Activated naive CD4-positive, alpha-beta T cell treated with anti-CD3 and anti-CD28 coated beads, Interleukin-2, amount 50 U/mL, for 72 hours (primary cell): Measurements from ENCODE around the gene PHF2. TPM values are rescaled to one million over a fixed set of nuclear protein-coding genes. Genes with fewer than 3 reads are reported as not detected.

Source experiments
- ATAC-seq, 2 donors: fragments of 150-1000 bp; cut with Tn5 transposase; 2 replicates each; pipeline ENCODE4 v1.10.0; 2021; ENCODE audit warnings: mild to moderate bottlenecking in 2 of 2, moderate library complexity in 2 of 2
- DNase-seq, 2 donors: peaks; one replicate each; pipeline ENCODE4 v3.0.0; 2021 to 2022; ENCODE audit warnings: low spot score in 2 of 2
- H3K27ac Mint-ChIP-seq, 2 donors: one replicate each; pipeline ENCODE4 v1.8.0; 2022; ENCODE audit warnings: mild to moderate bottlenecking in 2 of 2, mixed read lengths in 2 of 2
- H3K36me3 Mint-ChIP-seq, 2 donors: one replicate each; pipeline ENCODE4 v1.8.0; 2022; ENCODE audit warnings: mixed read lengths in 2 of 2
- H3K9me3 Mint-ChIP-seq, 2 donors: one replicate each; pipeline ENCODE4 v1.8.0; 2022; ENCODE audit warnings: mixed read lengths in 2 of 2
- total RNA-seq, 2 donors: library from RNA; stranded (reverse); gene quantifications; one replicate each; pipeline ENCODE4 v1.2.3, GENCODE V29; 2022

The PHF2 gene
- total RNA-seq, 2 donors from 2014 or later, result 12.3 to 15.5 TPM

GRCh38 chr9:93603011-93603410 lies 26.6 kb downstream of the PHF2 start:
- Mint-ChIP-seq H3K9me3 (peaks cover 5 to 10% of the 10 kb centered on the region in 2 donors), H3K36me3 (peaks cover 14 to 22% of the 10 kb centered on the region in 2 donors), H3K27ac (no peak overlapping the region)
- DNase-seq (no peak), ATAC-seq (no peak)

DNA sequence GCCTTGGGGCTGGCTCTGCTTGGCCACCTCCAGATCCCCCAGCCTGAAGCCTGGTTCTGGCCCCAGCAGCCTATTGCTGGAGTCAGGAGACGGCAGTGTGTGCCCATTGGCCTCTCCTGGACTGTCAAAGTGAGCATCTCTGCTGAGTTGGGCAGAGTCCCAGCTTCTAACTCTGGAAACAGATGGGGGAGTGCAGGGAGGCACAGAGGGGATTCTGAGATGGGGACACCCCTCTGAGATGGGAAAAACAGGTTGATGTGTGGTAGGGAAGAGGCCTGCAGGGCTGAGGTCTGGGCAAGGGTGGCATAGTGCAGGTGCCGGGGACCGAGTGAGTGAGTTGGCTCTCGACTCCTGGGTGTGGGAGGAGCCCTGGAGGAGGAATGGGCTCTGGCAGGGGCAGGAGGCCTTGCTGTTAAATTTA lies 27.5 kb downstream of the PHF2 start:
- ATAC-seq, result no peak
- peaks cover 7 to 14% of the 10 kb centered on the region in 2 donors for H3K9me3 Mint-ChIP-seq
- peaks cover 16 to 24% of the 10 kb centered on the region in 2 donors for H3K36me3 Mint-ChIP-seq
- DNase-seq, result no peak
- H3K27ac Mint-ChIP-seq, result peak overlapping the region in 1 of 2 donors; percentile 36

DNA sequence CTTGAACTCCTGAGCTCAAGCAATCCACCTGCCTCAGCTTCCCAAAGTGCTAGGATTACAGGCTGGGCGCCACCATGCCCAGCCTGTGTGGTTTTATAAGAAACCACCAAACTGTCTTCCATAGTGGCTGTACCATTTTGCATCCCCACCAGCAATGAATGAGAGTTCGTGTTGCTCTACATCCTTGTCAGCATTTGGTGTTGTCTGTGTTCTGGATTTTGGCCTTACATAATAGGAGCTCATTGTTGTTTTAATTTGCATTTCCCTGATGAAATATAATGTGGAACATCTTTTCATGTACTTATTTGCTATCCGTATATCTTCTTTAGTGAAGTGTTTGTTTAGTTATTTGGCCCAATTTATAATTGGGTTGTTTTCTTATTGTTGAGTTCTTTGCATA lies 29.8 kb downstream of the PHF2 start:
- ATAC-seq (no peak), DNase-seq (no peak)
- peaks cover 27 to 39% of the 10 kb centered on the region in 2 donors for H3K36me3 Mint-ChIP-seq
- H3K27ac Mint-ChIP-seq, result no peak overlapping the region
- peaks cover 18 to 26% of the 10 kb centered on the region in 2 donors for H3K9me3 Mint-ChIP-seq

DNA sequence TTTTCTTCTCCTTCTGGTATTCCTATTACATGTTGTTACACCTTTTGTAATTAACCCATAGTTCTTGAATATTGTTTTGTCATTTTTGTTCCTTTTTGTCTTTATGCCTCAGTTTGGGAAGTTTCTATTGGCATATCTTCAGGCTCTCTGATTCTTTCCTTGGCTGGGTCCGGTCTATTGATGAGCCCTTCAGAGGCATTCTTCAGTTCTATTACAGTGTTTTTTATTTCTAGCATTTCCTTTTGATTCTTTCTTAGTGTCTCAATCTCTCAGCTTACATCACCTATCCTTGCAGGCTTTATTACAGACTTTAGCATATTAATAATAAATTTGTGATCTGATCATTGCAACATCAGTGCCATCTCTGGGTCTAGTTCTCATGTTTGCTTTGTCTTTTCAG lies 33.8 kb downstream of the PHF2 start:
- Mint-ChIP-seq H3K9me3 (peaks cover 18 to 26% of the 10 kb centered on the region in 2 donors), H3K36me3 (peaks cover 27 to 33% of the 10 kb centered on the region in 2 donors), H3K27ac (no peak overlapping the region)
- DNase-seq (no peak), ATAC-seq (no peak)

- Mint-ChIP-seq H3K27ac (no peak overlapping the region), H3K9me3 (peaks cover 18 to 21% of the 10 kb centered on the region in 2 donors), H3K36me3 (peaks cover 17 to 22% of the 10 kb centered on the region in 2 donors)
- DNase-seq (no peak), ATAC-seq (peak; percentile 36 to 85)
Measured at GRCh38 chr9:93612052-93612795, 35.8 kb downstream of the PHF2 start.

- Mint-ChIP-seq H3K27ac (no peak overlapping the region), H3K36me3 (peaks cover 16 to 22% of the 10 kb centered on the region in 2 donors), H3K9me3 (peaks cover 15 to 18% of the 10 kb centered on the region in 2 donors)
- no peak for DNase-seq
- peak; percentile 54 to 86 for ATAC-seq
Measured at GRCh38 chr9:93612796-93613154, 36.4 kb downstream of the PHF2 start.

- DNase-seq (no peak), ATAC-seq (no peak)
- peaks cover 13 to 22% of the 10 kb centered on the region in 2 donors for H3K36me3 Mint-ChIP-seq
- H3K9me3 Mint-ChIP-seq, result peaks cover 13 to 16% of the 10 kb centered on the region in 2 donors
- no peak overlapping the region for H3K27ac Mint-ChIP-seq
Measured at GRCh38 chr9:93613174-93613573, 36.8 kb downstream of the PHF2 start.

DNA sequence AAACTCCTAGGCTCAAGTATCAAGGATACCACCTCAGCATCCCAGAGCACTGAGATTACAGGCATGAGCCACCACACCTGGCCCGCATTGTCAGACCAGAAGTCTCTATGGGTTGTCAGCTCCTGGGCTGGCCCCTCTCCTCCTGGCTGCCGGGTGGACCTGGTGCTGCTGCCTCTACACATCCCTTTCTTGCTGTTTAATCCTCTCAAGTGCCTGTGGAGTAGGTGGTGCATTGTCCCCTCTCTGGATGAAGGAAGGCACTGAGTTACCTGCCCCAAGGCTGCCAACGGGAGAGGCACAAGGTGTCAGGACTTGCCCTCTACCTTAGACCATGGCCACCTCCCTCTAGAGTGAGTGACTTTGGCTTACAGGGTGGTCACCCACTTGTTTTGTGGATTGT lies 37.4 kb downstream of the PHF2 start:
- Mint-ChIP-seq H3K9me3 (peaks cover 12 to 14% of the 10 kb centered on the region in 2 donors), H3K36me3 (peaks cover 13 to 21% of the 10 kb centered on the region in 2 donors), H3K27ac (no peak overlapping the region)
- ATAC-seq, result no peak
- DNase-seq, result no peak

GRCh38 chr9:93614830-93615468 lies 38.6 kb downstream of the PHF2 start:
- DNase-seq, result no peak
- no peak for ATAC-seq
- H3K9me3 Mint-ChIP-seq, result peaks cover 5% of the 10 kb centered on the region in 2 donors
- H3K27ac Mint-ChIP-seq, result no peak overlapping the region
- H3K36me3 Mint-ChIP-seq, result peaks cover 5 to 11% of the 10 kb centered on the region in 2 donors

DNA sequence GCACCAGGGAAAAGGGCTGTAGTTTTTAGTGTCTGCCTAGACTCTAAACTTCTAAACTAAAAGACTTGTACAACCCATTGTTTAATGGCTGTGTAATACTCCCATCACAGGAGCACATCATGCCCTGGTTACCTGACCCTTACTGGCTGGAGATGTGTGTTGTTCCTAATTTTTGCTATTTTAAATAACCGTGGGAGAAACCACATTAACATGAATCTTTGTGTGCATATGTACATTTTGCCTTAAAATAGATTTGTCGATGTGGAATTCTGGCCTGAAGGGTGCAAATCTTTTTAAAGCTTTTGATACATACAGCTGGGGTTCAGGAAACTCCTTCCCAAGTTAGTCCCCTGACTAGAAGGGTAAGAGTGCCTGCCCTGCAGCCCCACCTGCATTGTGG lies 39.7 kb downstream of the PHF2 start:
- H3K36me3 Mint-ChIP-seq, result peaks cover 0 to 4% of the 10 kb centered on the region in 2 donors
- ATAC-seq (no peak), DNase-seq (no peak)
- H3K27ac Mint-ChIP-seq, result no peak overlapping the region
- H3K9me3 Mint-ChIP-seq, result no peaks in the 10 kb centered on the region

- ATAC-seq, result no peak
- Mint-ChIP-seq H3K9me3 (no peaks in the 10 kb centered on the region), H3K36me3 (no peaks in the 10 kb centered on the region), H3K27ac (no peak overlapping the region)
- DNase-seq, result no peak
Measured at GRCh38 chr9:93617273-93617672, 40.9 kb downstream of the PHF2 start.

DNA sequence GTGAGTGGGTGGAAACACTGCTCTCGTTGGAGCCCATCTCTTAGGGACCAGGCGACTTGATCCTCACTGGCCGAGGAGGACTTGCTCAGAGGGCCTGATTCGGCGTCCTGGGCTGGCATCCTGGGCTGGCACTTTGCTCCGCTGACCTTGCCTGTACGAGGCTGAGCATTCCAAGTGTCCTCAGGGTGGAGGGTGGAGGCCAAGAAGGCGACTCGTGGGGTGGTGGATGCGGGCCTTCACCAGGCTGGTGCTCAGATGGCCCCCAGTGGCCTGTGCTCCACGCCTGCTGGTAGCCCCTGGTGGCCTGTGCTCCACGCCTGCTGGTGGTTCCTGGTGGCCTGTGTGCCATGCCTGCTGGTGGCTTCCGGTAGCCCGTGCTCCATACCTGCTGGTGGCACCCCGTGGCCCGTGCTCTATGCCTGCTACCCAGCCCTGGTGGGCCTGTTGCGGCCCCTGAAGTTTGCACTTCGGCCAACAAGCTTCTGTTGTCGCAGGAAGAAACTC lies 42.9 kb downstream of the PHF2 start:
- Mint-ChIP-seq H3K36me3 (no peaks in the 10 kb centered on the region), H3K27ac (no peak overlapping the region), H3K9me3 (no peaks in the 10 kb centered on the region)
- DNase-seq (no peak), ATAC-seq (no peak)

DNA sequence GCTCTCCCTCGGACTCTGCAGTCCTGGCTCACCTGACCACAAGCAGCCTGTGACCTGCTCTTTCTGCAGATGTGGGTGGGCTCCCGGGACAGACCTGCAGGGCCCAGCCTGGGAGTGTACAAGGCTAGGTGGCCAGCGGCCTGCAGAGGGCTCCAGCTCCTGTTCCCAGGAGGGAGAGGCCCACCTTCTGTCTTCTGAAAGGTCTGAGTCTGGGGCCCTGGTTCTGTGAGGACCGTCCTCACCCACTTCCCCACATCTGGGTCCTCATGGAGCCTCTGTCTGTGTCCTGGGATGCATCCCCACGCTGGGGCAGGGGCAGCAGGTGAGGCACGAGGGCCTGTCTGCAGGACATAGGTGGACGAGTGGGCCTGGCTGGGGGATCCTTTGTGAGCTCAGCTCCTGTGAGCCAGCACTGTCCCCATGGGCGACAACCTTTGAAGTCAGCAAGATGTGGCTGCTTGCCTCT lies 43.7 kb downstream of the PHF2 start:
- no peaks in the 10 kb centered on the region for H3K36me3 Mint-ChIP-seq
- H3K27ac Mint-ChIP-seq, result no peak overlapping the region
- ATAC-seq (no peak), DNase-seq (no peak)
- H3K9me3 Mint-ChIP-seq, result no peaks in the 10 kb centered on the region

DNA sequence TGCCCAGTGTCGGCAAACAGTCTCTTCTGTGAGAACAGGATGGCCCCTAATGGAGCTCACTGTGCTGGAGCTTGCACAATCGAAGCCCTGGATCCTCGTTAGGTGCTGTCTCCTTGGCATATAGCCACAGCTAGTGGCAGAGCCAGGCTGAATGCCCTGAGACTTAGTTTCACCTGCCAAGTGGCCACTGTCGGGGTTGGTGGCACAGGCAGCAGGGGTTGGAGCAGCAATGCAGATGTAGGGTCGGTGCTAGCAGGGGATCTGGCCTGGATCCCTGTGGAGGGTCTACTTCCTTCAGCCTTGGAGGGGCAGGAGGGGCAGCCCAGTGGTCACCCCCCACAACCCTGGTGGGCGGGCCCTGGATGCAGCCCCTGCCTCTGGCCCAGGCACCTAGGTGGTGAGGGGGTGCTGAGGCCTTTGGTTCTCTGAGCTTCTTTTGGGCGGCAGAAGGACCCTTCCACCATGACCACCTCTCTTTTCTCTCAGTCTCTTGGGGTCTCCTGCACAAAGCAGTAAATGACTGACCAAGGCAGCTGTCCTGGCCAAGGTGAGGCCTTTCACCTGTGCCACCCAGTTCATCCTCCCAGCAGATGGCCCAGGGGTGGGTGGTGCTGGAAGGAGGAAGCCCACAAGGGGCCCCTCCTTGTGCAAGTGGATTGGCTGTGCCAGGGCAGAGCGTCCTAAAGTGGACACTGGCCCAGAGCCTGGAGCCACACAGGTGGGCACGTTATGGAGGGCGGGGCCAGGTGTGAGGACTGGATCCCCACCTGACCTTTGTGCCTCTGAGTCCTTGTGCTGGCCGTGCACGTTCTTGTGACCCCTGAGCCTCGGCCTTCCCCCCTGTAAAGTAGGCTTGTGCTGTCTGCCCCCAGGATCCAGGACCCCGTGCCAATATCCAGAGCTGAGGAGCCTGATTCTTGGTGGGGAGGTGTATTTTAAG lies 44.8 kb downstream of the PHF2 start:
- Mint-ChIP-seq H3K27ac (no peak overlapping the region), H3K36me3 (no peaks in the 10 kb centered on the region), H3K9me3 (no peaks in the 10 kb centered on the region)
- DNase-seq (no peak), ATAC-seq (no peak)

GRCh38 chr9:93621922-93622321 lies 45.5 kb downstream of the PHF2 start:
- DNase-seq (no peak), ATAC-seq (no peak)
- H3K36me3 Mint-ChIP-seq, result no peaks in the 10 kb centered on the region
- H3K27ac Mint-ChIP-seq, result peak overlapping the region; percentile 42 to 53
- no peaks in the 10 kb centered on the region for H3K9me3 Mint-ChIP-seq

DNA sequence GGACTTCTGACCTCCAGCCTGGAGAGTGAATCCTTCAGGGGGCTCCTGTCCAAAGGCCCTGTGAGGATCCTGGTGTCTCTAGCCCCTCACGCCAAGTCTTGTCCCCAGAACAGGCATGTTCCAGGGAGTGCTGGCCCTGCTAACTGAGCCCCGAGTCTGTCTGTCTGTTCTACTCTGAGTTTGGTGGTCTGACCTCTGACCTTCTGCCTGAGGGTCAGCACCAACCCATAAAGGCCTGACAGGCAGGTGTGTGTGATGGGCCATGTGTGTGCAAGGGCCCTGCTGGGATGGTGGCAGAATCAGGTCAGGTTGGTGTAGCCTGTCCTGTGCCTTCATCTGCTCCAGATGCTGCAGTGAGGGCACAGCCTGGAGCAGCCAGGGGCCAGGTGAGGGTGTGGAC lies 46.3 kb downstream of the PHF2 start:
- H3K36me3 Mint-ChIP-seq, result peaks cover 4% of the 10 kb centered on the region in 2 donors
- no peak for DNase-seq
- no peak for ATAC-seq
- peaks cover 3 to 4% of the 10 kb centered on the region in 2 donors for H3K9me3 Mint-ChIP-seq
- H3K27ac Mint-ChIP-seq, result peak overlapping the region; percentile 38 to 41
